Measurements from ENCODE around the gene RFLNA. TPM values are rescaled to one million over a fixed set of nuclear protein-coding genes. Genes with fewer than 3 reads are reported as not detected.
"Not testable (repeated sequence)": the region's sequence is repeated elsewhere in the genome, so short reads cannot be mapped to it uniquely, and the experiment has no call there.

RFLNA gene
- total RNA-seq, 1 donor from 2014 or later, result 1.4 TPM

GRCh38 chr12:124321556-124322270 is 26.8 kb downstream of the RFLNA start:
- no peak overlapping the region for H3K4me2 ChIP-seq

GRCh38 chr12:124322271-124322998 is 27.5 kb downstream of the RFLNA start:
- H3F3A ChIP-seq (ENCODE audit: low read depth), result peaks cover 10% of the 10 kb centered on the region
- Mint-ChIP-seq H3K27ac (no peak overlapping the region), H3K27me3 (ENCODE audit: insufficient read depth, low read depth) (peaks cover 11% of the 10 kb centered on the region), H3K9me3 (peaks cover 24% of the 10 kb centered on the region), H3K36me3 (peaks cover 22% of the 10 kb centered on the region), H3K4me1 (peaks cover 28% of the 10 kb centered on the region), H3K4me3 (peak overlapping the region; percentile 30)
- peaks cover 6% of the 10 kb centered on the region for H3K36me3 ChIP-seq
- peaks cover 9% of the 10 kb centered on the region for H3K9me3 ChIP-seq (ENCODE audit: low read depth)
- no peak overlapping the region for H3K4me2 ChIP-seq
- H4K20me1 ChIP-seq (ENCODE audit: low read depth), result no peaks in the 10 kb centered on the region
- H3K4me3 ChIP-seq, result no peak overlapping the region
- H2AFZ ChIP-seq (replicated peaks), result no peak overlapping the region
- peaks cover 12% of the 10 kb centered on the region for H3K4me1 ChIP-seq
- no peaks in the 10 kb centered on the region for H3K27me3 ChIP-seq
- no peak overlapping the region for H3K9ac ChIP-seq
- no peak overlapping the region for H3K27ac ChIP-seq
- no peak for DNase-seq (ENCODE audit: low spot score)
- no peak for TF ChIP-seq EZH2 (IDR thresholded peaks at IDR 0.05)
- TF ChIP-seq CTCF (IDR thresholded peaks at IDR 0.05), result no peak
- no peak for TF ChIP-seq EZH2phosphoT487 (IDR thresholded peaks at IDR 0.05)
- H3K79me2 ChIP-seq (ENCODE audit: low read depth), result no peaks in the 10 kb centered on the region

More at GRCh38 chr12:124321556-124322270, 26.8 kb downstream of the RFLNA start:
- H3K36me3 Mint-ChIP-seq, result peaks cover 22% of the 10 kb centered on the region
- no peak overlapping the region for H3K4me3 ChIP-seq
- H3K27ac ChIP-seq, result no peak overlapping the region
- H3K79me2 ChIP-seq (ENCODE audit: low read depth), result no peaks in the 10 kb centered on the region
- peaks cover 9% of the 10 kb centered on the region for H3K9me3 ChIP-seq (ENCODE audit: low read depth)
- TF ChIP-seq EZH2phosphoT487 (IDR thresholded peaks at IDR 0.05) (no peak), EZH2 (IDR thresholded peaks at IDR 0.05) (no peak), CTCF (IDR thresholded peaks at IDR 0.05) (no peak)
- no peak overlapping the region for H3K4me3 Mint-ChIP-seq
- peaks cover 12% of the 10 kb centered on the region for H3K4me1 ChIP-seq
- H3K27me3 ChIP-seq, result no peaks in the 10 kb centered on the region
- H3K9ac ChIP-seq, result no peak overlapping the region
- peaks cover 29% of the 10 kb centered on the region for H3K4me1 Mint-ChIP-seq
- no peak overlapping the region for H3K27ac Mint-ChIP-seq
- no peak overlapping the region for H2AFZ ChIP-seq (replicated peaks)
- DNase-seq (ENCODE audit: low spot score), result no peak
- H3F3A ChIP-seq (ENCODE audit: low read depth), result peaks cover 10% of the 10 kb centered on the region
- H3K27me3 Mint-ChIP-seq (ENCODE audit: insufficient read depth, low read depth), result peaks cover 14% of the 10 kb centered on the region
- peaks cover 6% of the 10 kb centered on the region for H3K36me3 ChIP-seq
- peaks cover 24% of the 10 kb centered on the region for H3K9me3 Mint-ChIP-seq
- H4K20me1 ChIP-seq (ENCODE audit: low read depth), result no peaks in the 10 kb centered on the region

GRCh38 chr12:124322999-124323328 is 28.1 kb downstream of the RFLNA start:
- not testable (repeated sequence) for H3K9ac ChIP-seq; H3K27ac Mint-ChIP-seq; H3K27ac ChIP-seq; H3K4me1 ChIP-seq; H3K27me3 ChIP-seq; H3K4me3 ChIP-seq; H3K36me3 ChIP-seq; DNase-seq (ENCODE audit: low spot score); H3K4me2 ChIP-seq; H2AFZ ChIP-seq (replicated peaks); H3K9me3 ChIP-seq (ENCODE audit: low read depth); H3K79me2 ChIP-seq (ENCODE audit: low read depth); H4K20me1 ChIP-seq (ENCODE audit: low read depth); H3K4me3 Mint-ChIP-seq
- Mint-ChIP-seq H3K36me3 (peaks cover 22% of the 10 kb centered on the region), H3K27me3 (ENCODE audit: insufficient read depth, low read depth) (peaks cover 11% of the 10 kb centered on the region), H3K9me3 (peaks cover 24% of the 10 kb centered on the region), H3K4me1 (peaks cover 27% of the 10 kb centered on the region)
- peaks cover 10% of the 10 kb centered on the region for H3F3A ChIP-seq (ENCODE audit: low read depth)
